IMR-90 (cell line): Measurements from ENCODE around the gene RAB27A. TPM values are rescaled to one million over a fixed set of nuclear protein-coding genes. Genes with fewer than 3 reads are reported as not detected.

ENCODE experiments used
- ATAC-seq: fragments of 200-7000 bp; cut with Tn5 transposase; 2 replicates; pipeline ENCODE4 v1.9.1; 2020; ENCODE audit warnings: low read depth, mild to moderate bottlenecking, moderate library complexity
- BruUV-seq: library from RNA; stranded (reverse); fragments of 400-500 nt; replicated peaks from 2 replicates; lab custom pipeline; 2021; lab: Mats Ljungman, UMichigan
- CTCF ChIA-PET: fragments of 300-600 bp; formaldehyde crosslinking; extraction: SDS; loops from one replicate; lab custom pipeline; 2021; ENCODE audit warnings: antibody characterized with exemption; lab: Yijun Ruan, JAX
- POLR2A ChIA-PET: fragments of 300-600 bp; sonication (Branson Sonifier 250); formaldehyde crosslinking; loops from one replicate; lab custom pipeline; 2022; ENCODE audit warnings: antibody characterized with exemption; ENCODE audit not compliant: unreplicated experiment; lab: Charles Lee
- DNase-seq: peaks from one replicate; pipeline ENCODE4 v3.0.0; 2013
- H2AFZ ChIP-seq: replicated peaks from 2 replicates; pipeline ENCODE3; 2013; ENCODE audit warnings: low read length, mild to moderate bottlenecking; ENCODE audit not compliant: poor library complexity
- H2AK5ac ChIP-seq: 2 replicates; pipeline ENCODE4 v1.6.1; 2013; ENCODE audit warnings: low read depth, low read length, inconsistent platforms
- H2AK9ac ChIP-seq: replicated peaks from 2 replicates; pipeline ENCODE3; 2013; ENCODE audit warnings: mild to moderate bottlenecking, low read depth, low read length, moderate library complexity; ENCODE audit not compliant: poor library complexity
- H2BK120ac ChIP-seq: 2 replicates; pipeline ENCODE4 v1.6.1; 2013; ENCODE audit warnings: low read depth, low read length, inconsistent platforms
- H2BK15ac ChIP-seq: 3 replicates; pipeline ENCODE4 v1.6.1; 2013; ENCODE audit warnings: low read depth, low read length, inconsistent platforms
- H2BK20ac ChIP-seq: 2 replicates; pipeline ENCODE4 v1.6.1; 2013; ENCODE audit warnings: low read depth, mild to moderate bottlenecking, inconsistent platforms, low read length, moderate library complexity
- H2BK5ac ChIP-seq: 2 replicates; pipeline ENCODE4 v1.6.1; 2013; ENCODE audit warnings: mild to moderate bottlenecking, low read depth, low read length, inconsistent platforms; ENCODE audit not compliant: poor library complexity, severe bottlenecking
- H3K14ac ChIP-seq: replicated peaks from 2 replicates; pipeline ENCODE4 v1.6.1; 2013; ENCODE audit warnings: low read depth, low read length, inconsistent platforms
- H3K18ac ChIP-seq: 2 replicates; pipeline ENCODE4 v1.6.1; 2013; ENCODE audit warnings: low read depth, low read length, control low read depth
- H3K23ac ChIP-seq: 2 replicates; pipeline ENCODE4 v1.6.1; 2013; ENCODE audit warnings: low read depth, low read length, inconsistent platforms
- H3K27ac ChIP-seq: 2 replicates; pipeline ENCODE4 v1.5.1; 2013; ENCODE audit warnings: mild to moderate bottlenecking, control low read depth, low read length; ENCODE audit not compliant: insufficient read depth
- H3K27me3 ChIP-seq: 2 replicates; pipeline ENCODE4 v1.6.1; 2013; ENCODE audit warnings: low read length; ENCODE audit not compliant: control insufficient read depth, insufficient read depth
- H3K36me3 ChIP-seq: 2 replicates; pipeline ENCODE4 v1.6.1; 2013; ENCODE audit warnings: low read length, mixed read lengths; ENCODE audit not compliant: control insufficient read depth, insufficient read depth
- H3K4ac ChIP-seq: 2 replicates; pipeline ENCODE4 v1.6.1; 2013; ENCODE audit warnings: low read depth, low read length, inconsistent platforms
- H3K4me1 ChIP-seq: 2 replicates; pipeline ENCODE4 v1.6.1; 2013; ENCODE audit warnings: low read length, mixed read lengths; ENCODE audit not compliant: control insufficient read depth, insufficient read depth
- H3K4me2 ChIP-seq: 2 replicates; pipeline ENCODE4 v1.6.1; 2013; ENCODE audit warnings: low read depth, mild to moderate bottlenecking, control low read depth, low read length, moderate library complexity
- H3K4me3 ChIP-seq: 2 replicates; pipeline ENCODE4 v1.5.1; 2013; ENCODE audit warnings: low read depth, mild to moderate bottlenecking, control low read depth, low read length, moderate library complexity; ENCODE audit not compliant: insufficient read depth
- H3K56ac ChIP-seq: 2 replicates; pipeline ENCODE4 v1.6.1; 2013; ENCODE audit warnings: low read length, inconsistent platforms; ENCODE audit not compliant: insufficient read depth; ENCODE audit errors: extremely low read depth
- H3K79me1 ChIP-seq, 2 experiments: 2 replicates each; pipeline ENCODE4 v1.6.1; 2013; ENCODE audit warnings: low read length in 2 of 2, inconsistent platforms in 1 of 2, low read depth in 1 of 2
- H3K9ac ChIP-seq: 2 replicates; pipeline ENCODE4 v1.6.1; 2013; ENCODE audit warnings: low read depth, low read length, control low read depth
- H3K9me1 ChIP-seq: 2 replicates; pipeline ENCODE4 v1.6.1; 2013; ENCODE audit warnings: low read length, inconsistent platforms; ENCODE audit not compliant: insufficient read depth
- H3K9me3 ChIP-seq: 2 replicates; pipeline ENCODE4 v1.6.1; 2013; ENCODE audit warnings: low read length; ENCODE audit not compliant: control insufficient read depth, insufficient read depth
- H4K20me1 ChIP-seq: 2 replicates; pipeline ENCODE4 v1.6.1; 2013; ENCODE audit warnings: low read length, inconsistent platforms; ENCODE audit not compliant: insufficient read depth
- H4K5ac ChIP-seq: 2 replicates; pipeline ENCODE4 v1.6.1; 2013; ENCODE audit warnings: mild to moderate bottlenecking, low read depth, low read length, control low read depth
- H4K8ac ChIP-seq, 2 experiments: 2 replicates each; pipeline ENCODE4 v1.6.1; 2013; ENCODE audit warnings: low read depth in 2 of 2, low read length in 2 of 2, control low read depth in 1 of 2, inconsistent platforms in 1 of 2
- H4K91ac ChIP-seq: 2 replicates; pipeline ENCODE4 v1.6.1; 2013; ENCODE audit warnings: low read depth, low read length, inconsistent platforms; ENCODE audit not compliant: insufficient read depth
- BHLHE40 ChIP-seq: fragments of 150-350 bp; IDR thresholded peaks from 2 replicates; pipeline ENCODE4 v1.6.1; 2016; ENCODE audit warnings: mild to moderate bottlenecking, low read depth, low read length
- CEBPB ChIP-seq: IDR thresholded peaks from 2 replicates; pipeline ENCODE4 v1.6.1; 2012; ENCODE audit warnings: low read depth, low read length, improper control_type of control experiment
- CHD1 ChIP-seq: IDR thresholded peaks from 2 replicates; pipeline ENCODE4 v1.6.1; 2012; ENCODE audit warnings: low read depth, low read length, improper control_type of control experiment
- CTCF ChIP-seq: conservative IDR thresholded peaks from 2 replicates; pipeline ENCODE4 v1.5.1; 2012; ENCODE audit warnings: mild to moderate bottlenecking, low read depth, low read length, improper control_type of control experiment
- ELK1 ChIP-seq: fragments of 150-350 bp; IDR thresholded peaks from 2 replicates; pipeline ENCODE4 v1.6.1; 2016; ENCODE audit warnings: low read depth, mild to moderate bottlenecking, low read length, moderate library complexity, borderline replicate concordance
- FOS ChIP-seq: fragments of 150-350 bp; IDR thresholded peaks from 2 replicates; pipeline ENCODE4 v1.6.1; 2016; ENCODE audit warnings: low read depth, low read length
- MAFK ChIP-seq: IDR thresholded peaks from 2 replicates; pipeline ENCODE4 v1.6.1; 2012; ENCODE audit warnings: low read depth, low read length, improper control_type of control experiment
- MAZ ChIP-seq: IDR thresholded peaks from 2 replicates; pipeline ENCODE4 v1.6.1; 2012; ENCODE audit warnings: low read depth, mild to moderate bottlenecking, low read length, improper control_type of control experiment, moderate library complexity, borderline replicate concordance
- MXI1 ChIP-seq: IDR thresholded peaks from 2 replicates; pipeline ENCODE4 v1.6.1; 2012; ENCODE audit warnings: low read depth, mild to moderate bottlenecking, low read length, moderate library complexity, borderline replicate concordance
- NFE2L2 ChIP-seq: fragments of 150-350 bp; IDR thresholded peaks from 2 replicates; pipeline ENCODE4 v1.6.1; 2016; ENCODE audit warnings: low read depth, mild to moderate bottlenecking, low read length
- POLR2A ChIP-seq: IDR thresholded peaks from 2 replicates; pipeline ENCODE4 v1.6.1; 2012; ENCODE audit warnings: mild to moderate bottlenecking, low read depth, low read length
- RAD21 ChIP-seq: IDR thresholded peaks from 2 replicates; pipeline ENCODE4 v1.6.1; 2012; ENCODE audit warnings: low read length, improper control_type of control experiment
- RCOR1 ChIP-seq: IDR thresholded peaks from 2 replicates; pipeline ENCODE4 v1.6.1; 2012; ENCODE audit warnings: mild to moderate bottlenecking, low read length, improper control_type of control experiment; ENCODE audit not compliant: insufficient replicate concordance
- RFX5 ChIP-seq: IDR thresholded peaks from 2 replicates; pipeline ENCODE4 v1.8.0; 2012; ENCODE audit warnings: low read depth, mild to moderate bottlenecking, low read length, moderate library complexity
- SMC3 ChIP-seq: fragments of 150-350 bp; IDR thresholded peaks from 2 replicates; pipeline ENCODE4 v1.6.1; 2016; ENCODE audit warnings: low read depth, mild to moderate bottlenecking, antibody characterized with exemption, low read length, moderate library complexity
- USF2 ChIP-seq: fragments of 150-350 bp; IDR thresholded peaks from 2 replicates; pipeline ENCODE4 v1.6.1; 2017; ENCODE audit warnings: mild to moderate bottlenecking, antibody characterized with exemption, low read length, low read depth
- WGBS, 2 experiments: methylation state at CpG; one replicate each; pipeline versions ENCODE4 v1.1.5 to v1.1.7; 2013; ENCODE audit warnings: missing lambda C conversion rate in 2 of 2; ENCODE audit not compliant: insufficient read length in 1 of 2; ENCODE audit errors: extremely low coverage in 2 of 2; 5-methylcytosine and 5-hydroxymethylcytosine counted together
- dilution Hi-C: fragments of 300-500 bp; cut with HindIII; formaldehyde crosslinking; loops from one replicate; pipeline ENCODE4 v1.14.3; 2018; ENCODE audit warnings: low sequenced_read_pairs; ENCODE audit not compliant: unreplicated experiment
- in situ Hi-C: fragments of 300-500 bp; cut with MboI; formaldehyde crosslinking; loops from 3 replicates; pipeline ENCODE4 v1.14.3; 2019; ENCODE audit warnings: low sequenced_read_pairs, inconsistent platforms, mixed read lengths
- intact Hi-C: fragments of 100-400 bp; cut with micrococcal nuclease; formaldehyde crosslinking; loops from 2 replicates; pipeline ENCODE4 v1.10.0; 2022
- polyA plus RNA-seq, 3 experiments: library from polyadenylated mRNA; depleted of rRNA; stranded (reverse); fragments of >200 nt; gene quantifications; 2 replicates each; pipeline ENCODE4 v1.2.3, GENCODE V29; 2012; ENCODE audit warnings: low replicate concordance in 1 of 3
- total RNA-seq: library from RNA; depleted of rRNA; stranded (reverse); fragments of >200 nt; gene quantifications from 2 replicates; pipeline ENCODE4 v1.2.3, GENCODE V29; 2012

The RAB27A gene
- total and polyA plus RNA-seq, 2 of the 4 experiments (the other 2 are of a cell fraction): 4.8 to 13.7 TPM

- H3K4ac ChIP-seq: peak overlapping the region; percentile 97; the same call in 1 of the 2 replicates
- in situ Hi-C loops (no loop called here), intact Hi-C loops (loop anchor here (2.0 kb wide), 1 partner anchor 25 kb away; no protein-coding TSS in a partner anchor), dilution Hi-C loops (no loop called here)
- peak overlapping the region; percentile 95 for H3K9ac ChIP-seq
- peak; percentile 4 for DNase-seq
- ChIA-PET CTCF (no interaction called here), POLR2A (no interaction called here)
- TF ChIP-seq BHLHE40 (no peak), MAFK (no peak), CHD1 (no peak), ELK1 (no peak), POLR2A (no peak), FOS (no peak), RAD21 (no peak), CEBPB (no peak), RFX5 (no peak), SMC3 (no peak), RCOR1 (no peak), MXI1 (no peak), CTCF (no peak), USF2 (no peak), MAZ (no peak), NFE2L2 (no peak)
- peak overlapping the region; percentile 85; the same call in 1 of the 2 replicates for H4K5ac ChIP-seq
- H2BK20ac ChIP-seq: no peak overlapping the region
- peak overlapping the region; percentile 94 for H3K14ac ChIP-seq
- H4K91ac ChIP-seq: no peak overlapping the region
- peak overlapping the region; percentile 94 for H2AFZ ChIP-seq
- peak overlapping the region; percentile 32 for H3K4me2 ChIP-seq
- peak overlapping the region; percentile 91 for H3K27ac ChIP-seq
- peaks cover 3% of the 10 kb centered on the region; the same call in 1 of the 2 replicates for H3K9me1 ChIP-seq
- H3K56ac ChIP-seq: peak overlapping the region; percentile 79
- peaks cover 3 to 16% of the 10 kb centered on the region in 2 experiments; a peak in 3 of 4 replicates for H3K79me1 ChIP-seq
- peak overlapping the region; percentile 81 for H2AK5ac ChIP-seq
- peak overlapping the region; percentile 92 for H2AK9ac ChIP-seq
- BruUV-seq: no TSS peak
- peaks cover 4% of the 10 kb centered on the region for H3K36me3 ChIP-seq
- WGBS, 2 experiments: 2% methylated on average over 6 of the region's 9 CpGs; no CpG with 5 or more reads in 1 of the 2 experiments
- peak overlapping the region; percentile 59 to 95 for H4K8ac ChIP-seq
- ATAC-seq: no peak
- no peaks in the 10 kb centered on the region; the same call in 1 of the 2 replicates for H3K4me1 ChIP-seq
- H3K4me3 ChIP-seq: peak overlapping the region; percentile 80
- H3K9me3 ChIP-seq: no peaks in the 10 kb centered on the region
- peaks cover 24% of the 10 kb centered on the region; the same call in 1 of the 2 replicates for H4K20me1 ChIP-seq
- H2BK15ac ChIP-seq: no peak overlapping the region
- peak overlapping the region; percentile 52; the same call in 1 of the 2 replicates for H2BK120ac ChIP-seq
- H2BK5ac ChIP-seq: peak overlapping the region; percentile 88
- no peaks in the 10 kb centered on the region for H3K27me3 ChIP-seq
- H3K23ac ChIP-seq: peak overlapping the region; percentile 96
- H3K18ac ChIP-seq: peak overlapping the region; percentile 74; the same call in 1 of the 2 replicates
Measured at GRCh38 chr15:55195996-55196395, 93.6 kb downstream of the RAB27A start.
